ENCODE measurements around the gene KCNJ9.

The KCNJ9 gene

DNA sequence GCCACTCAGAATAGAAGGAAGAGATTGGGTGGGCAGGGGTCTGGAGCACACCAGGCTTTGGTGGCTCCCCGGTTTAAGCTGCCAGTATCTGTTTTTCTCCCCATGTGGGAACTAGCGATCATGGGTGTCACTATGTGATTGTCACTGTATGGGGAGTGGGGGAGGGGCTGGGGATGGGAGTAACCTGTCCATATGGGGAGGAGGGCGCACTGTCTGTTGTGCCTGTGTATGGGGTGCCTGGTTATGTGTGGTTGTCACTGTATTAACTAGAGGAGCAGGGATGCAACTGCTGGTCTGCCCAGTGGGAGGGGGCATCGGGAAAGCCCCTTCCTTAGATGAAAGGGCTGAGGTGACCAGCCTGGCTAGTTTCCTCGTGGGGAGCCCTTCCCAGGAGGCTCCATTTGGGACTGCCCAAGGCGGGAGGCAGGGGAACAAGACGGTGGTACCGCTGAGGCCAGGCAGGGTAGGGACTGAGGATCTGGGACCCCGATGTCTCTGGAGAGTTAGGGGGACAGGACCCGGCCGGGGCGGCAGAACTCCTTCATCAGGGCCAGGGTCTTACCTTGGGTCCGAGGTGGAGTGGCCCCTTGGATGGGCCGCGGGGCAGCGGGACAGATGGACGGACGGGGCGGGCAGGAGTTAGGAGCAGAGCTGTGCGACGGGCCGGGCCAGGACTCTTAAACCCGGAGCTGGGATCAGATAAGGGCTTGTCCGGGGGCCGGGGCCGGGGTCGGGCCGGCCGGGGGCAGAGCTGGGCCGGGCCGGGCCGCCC is 11.7 kb upstream of the KCNJ9 start, which contains the start of gene KCNJ10:
Gene KCNJ10 (minus strand): TSS at position 701 of the 772 bp plus-strand sequence. CDS start 27,628 bp downstream, outside the sequence.
- H3K27me3 ChIP-seq (ENCODE audit: control insufficient read depth in 1 of 2, insufficient read depth in 2 of 2, low read length in 2 of 2) = peaks cover 5 to 12% of the 10 kb centered on the region in 2 donors
- H3K27ac ChIP-seq (ENCODE audit: low read depth, low read length) = no peak within 1 kb of the TSS
- peaks cover 6% of the 10 kb centered on the region for H3K4me1 ChIP-seq (ENCODE audit: insufficient read depth, low read length)
- H3K36me3 ChIP-seq (ENCODE audit: insufficient read depth, low read length) = no peaks in the 10 kb centered on the region
- H3K4me3 ChIP-seq (ENCODE audit: low read depth in 1 of 2, low read length in 2 of 2) = peak within 1 kb of the TSS; percentile 59 to 78
- H3K9ac ChIP-seq (ENCODE audit: low read length) = no peak within 1 kb of the TSS
- H3K9me3 ChIP-seq (ENCODE audit: low read length) = no peaks in the 10 kb centered on the region

DNA sequence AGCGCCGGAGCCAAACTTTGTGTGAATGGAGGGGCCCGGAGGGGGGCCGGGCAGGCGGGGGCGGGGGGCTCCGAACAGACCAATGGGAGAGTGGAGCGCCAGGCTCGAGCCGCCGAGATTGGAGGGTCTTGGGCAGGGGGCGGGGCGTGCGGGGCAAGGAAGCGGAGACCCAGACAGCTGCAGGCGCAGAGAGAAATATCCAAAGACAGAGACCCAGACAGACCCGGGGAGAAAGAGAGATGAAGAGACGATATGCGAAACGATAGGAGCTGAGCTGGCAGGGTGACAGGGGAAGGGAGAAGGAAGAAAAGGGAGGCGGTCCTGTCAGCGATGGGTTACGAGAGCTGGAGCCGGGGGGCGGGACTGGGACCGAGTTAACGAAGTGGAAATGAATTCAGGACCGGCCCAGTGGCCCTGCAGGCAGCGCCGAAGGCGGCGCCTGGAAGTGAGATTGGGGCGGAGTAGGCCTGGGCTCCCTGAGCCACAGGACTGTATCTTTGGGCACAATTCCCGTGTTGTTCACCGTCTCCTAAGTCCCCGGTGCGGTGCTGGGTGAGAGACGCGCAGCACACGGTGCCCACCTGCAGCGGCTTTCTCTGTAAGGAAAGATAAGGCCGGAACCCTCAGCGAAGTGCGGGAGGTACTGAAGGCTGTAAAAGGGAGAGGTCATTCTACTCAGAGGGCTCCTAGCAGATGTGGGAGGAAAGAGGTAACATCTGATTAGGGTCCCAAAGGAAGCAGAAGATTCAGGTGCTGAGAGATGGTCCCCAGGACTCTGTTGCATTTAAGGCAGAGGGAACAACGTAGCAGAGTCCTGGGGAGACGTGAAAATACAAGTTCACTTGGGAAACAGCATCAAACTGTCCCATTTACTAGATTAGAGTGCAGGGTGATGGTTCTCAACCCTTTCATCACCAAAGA is 10.8 kb upstream of the KCNJ9 start:
- no peak overlapping the region for H3K27ac ChIP-seq (ENCODE audit: low read depth, low read length)

DNA sequence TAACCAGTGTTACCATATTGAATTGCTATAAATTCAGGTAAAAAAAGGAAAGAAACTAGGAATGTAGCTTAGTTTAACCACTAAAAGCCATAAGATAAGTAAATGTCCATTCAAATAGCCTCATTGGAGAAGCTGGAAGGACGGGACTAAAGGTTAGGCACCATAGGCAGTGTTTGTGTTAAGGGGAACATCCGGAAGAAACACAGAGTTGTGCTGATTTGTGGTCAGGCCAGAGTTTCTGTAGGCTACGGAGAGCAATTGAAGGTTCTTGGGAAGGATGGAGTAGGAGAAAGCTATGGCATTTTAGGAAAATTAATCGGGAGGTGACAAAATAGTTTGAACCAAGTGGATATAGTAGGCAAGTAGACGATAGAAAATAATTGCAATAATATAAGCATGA is 10.0 kb upstream of the KCNJ9 start:
- Histone ChIP-seq H3K4me3 (ENCODE audit: low read depth in 1 of 2, low read length in 2 of 2) (no peak overlapping the region), H3K36me3 (ENCODE audit: insufficient read depth, low read length) (no peaks in the 10 kb centered on the region), H3K9me3 (ENCODE audit: low read length) (no peaks in the 10 kb centered on the region), H3K9ac (ENCODE audit: low read length) (no peak overlapping the region), H3K4me1 (ENCODE audit: insufficient read depth, low read length) (peaks cover 6% of the 10 kb centered on the region), H3K27ac (ENCODE audit: low read depth, low read length) (no peak overlapping the region), H3K27me3 (ENCODE audit: control insufficient read depth in 1 of 2, insufficient read depth in 2 of 2, low read length in 2 of 2) (peaks cover 5 to 12% of the 10 kb centered on the region in 2 donors)

More for the DNA sequence above, 10.8 kb upstream of the KCNJ9 start:
- no peaks in the 10 kb centered on the region for H3K9me3 ChIP-seq (ENCODE audit: low read length)
- H3K27me3 ChIP-seq (ENCODE audit: control insufficient read depth in 1 of 2, insufficient read depth in 2 of 2, low read length in 2 of 2) = peaks cover 5 to 12% of the 10 kb centered on the region in 2 donors
- H3K36me3 ChIP-seq (ENCODE audit: insufficient read depth, low read length) = no peaks in the 10 kb centered on the region
- peaks cover 6% of the 10 kb centered on the region for H3K4me1 ChIP-seq (ENCODE audit: insufficient read depth, low read length)
- H3K9ac ChIP-seq (ENCODE audit: low read length) = no peak overlapping the region
- H3K4me3 ChIP-seq (ENCODE audit: low read depth in 1 of 2, low read length in 2 of 2) = peak overlapping the region; percentile 59 to 78

DNA sequence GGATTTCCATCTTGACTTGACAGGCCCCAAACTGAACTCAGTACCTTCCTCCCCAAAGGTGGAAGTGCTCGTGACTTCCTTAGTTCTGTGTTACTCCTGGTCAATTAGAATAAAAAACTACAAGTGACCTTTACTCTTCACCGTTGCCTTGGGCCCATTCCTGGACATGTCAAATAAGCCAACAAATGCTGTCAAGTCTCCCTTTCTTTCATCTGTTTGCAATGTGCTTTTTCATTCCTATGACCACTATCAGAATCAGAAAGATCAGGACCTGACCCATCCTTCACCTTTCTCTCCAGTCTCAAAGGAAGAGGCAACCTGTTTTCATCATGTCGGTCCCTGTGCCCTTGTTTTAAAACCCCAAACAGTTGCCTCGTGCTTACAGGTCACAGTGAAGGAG is 6.5 kb upstream of the KCNJ9 start:
- Histone ChIP-seq H3K27me3 (ENCODE audit: control insufficient read depth in 1 of 2, insufficient read depth in 2 of 2, low read length in 2 of 2) (peaks cover 11 to 16% of the 10 kb centered on the region in 2 donors), H3K27ac (ENCODE audit: low read depth, low read length) (no peak overlapping the region), H3K4me1 (ENCODE audit: insufficient read depth, low read length) (peaks cover 6% of the 10 kb centered on the region)

DNA sequence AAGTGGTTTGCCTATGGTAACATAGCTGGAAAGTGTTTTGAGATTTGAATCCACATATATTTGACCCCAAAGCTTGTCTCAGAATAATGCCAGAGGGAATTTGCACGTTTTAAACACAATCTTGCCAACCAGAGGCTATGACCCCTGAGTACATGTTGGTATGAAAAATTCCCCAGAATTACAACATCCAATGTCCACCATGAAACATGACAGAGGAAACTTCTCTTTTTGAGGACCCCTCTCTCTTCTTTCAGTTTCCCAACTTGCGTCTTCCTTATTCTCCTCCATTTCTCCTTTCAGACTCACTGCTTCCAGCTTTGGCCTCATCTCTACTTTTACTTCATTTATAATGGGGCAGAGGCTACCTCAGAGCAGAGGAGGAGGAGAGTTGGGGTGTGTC is 5.5 kb upstream of the KCNJ9 start:
- Histone ChIP-seq H3K4me3 (ENCODE audit: low read depth in 1 of 2, low read length in 2 of 2) (no peak overlapping the region), H3K4me1 (ENCODE audit: insufficient read depth, low read length) (peaks cover 4% of the 10 kb centered on the region), H3K36me3 (ENCODE audit: insufficient read depth, low read length) (no peaks in the 10 kb centered on the region), H3K9ac (ENCODE audit: low read length) (no peak overlapping the region), H3K27me3 (ENCODE audit: control insufficient read depth in 1 of 2, insufficient read depth in 2 of 2, low read length in 2 of 2) (peaks cover 17 to 18% of the 10 kb centered on the region in 2 donors), H3K27ac (ENCODE audit: low read depth, low read length) (no peak overlapping the region), H3K9me3 (ENCODE audit: low read length) (no peaks in the 10 kb centered on the region)

More for the DNA sequence above, 6.5 kb upstream of the KCNJ9 start:
- no peaks in the 10 kb centered on the region for H3K9me3 ChIP-seq (ENCODE audit: low read length)
- H3K9ac ChIP-seq (ENCODE audit: low read length) = no peak overlapping the region
- H3K4me3 ChIP-seq (ENCODE audit: low read depth in 1 of 2, low read length in 2 of 2) = no peak overlapping the region
- H3K36me3 ChIP-seq (ENCODE audit: insufficient read depth, low read length) = no peaks in the 10 kb centered on the region

DNA sequence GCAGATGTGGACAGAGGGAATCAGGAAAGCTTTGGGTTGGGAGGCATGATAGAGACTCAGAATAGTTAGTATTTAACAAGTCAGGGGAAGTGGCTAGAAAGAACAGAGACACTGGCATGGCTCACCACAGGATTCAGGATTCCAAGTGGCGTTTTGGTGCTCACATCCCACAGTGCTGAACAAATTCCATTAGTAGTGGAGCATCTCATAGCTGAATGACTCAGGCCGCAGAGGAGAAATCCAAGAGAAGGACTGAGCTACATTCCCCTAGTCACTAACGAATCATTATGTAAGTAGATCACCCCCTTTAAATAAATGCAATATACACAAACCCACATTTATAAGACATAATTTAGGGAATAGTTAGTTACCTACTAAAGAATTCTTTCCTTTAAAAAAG is 5.0 kb upstream of the KCNJ9 start:
- Histone ChIP-seq H3K4me3 (ENCODE audit: low read depth in 1 of 2, low read length in 2 of 2) (no peak overlapping the region), H3K27me3 (ENCODE audit: control insufficient read depth in 1 of 2, insufficient read depth in 2 of 2, low read length in 2 of 2) (peaks cover 17 to 19% of the 10 kb centered on the region in 2 donors), H3K27ac (ENCODE audit: low read depth, low read length) (no peak overlapping the region), H3K4me1 (ENCODE audit: insufficient read depth, low read length) (peaks cover 5% of the 10 kb centered on the region), H3K9ac (ENCODE audit: low read length) (no peak overlapping the region), H3K9me3 (ENCODE audit: low read length) (no peaks in the 10 kb centered on the region), H3K36me3 (ENCODE audit: insufficient read depth, low read length) (no peaks in the 10 kb centered on the region)

DNA sequence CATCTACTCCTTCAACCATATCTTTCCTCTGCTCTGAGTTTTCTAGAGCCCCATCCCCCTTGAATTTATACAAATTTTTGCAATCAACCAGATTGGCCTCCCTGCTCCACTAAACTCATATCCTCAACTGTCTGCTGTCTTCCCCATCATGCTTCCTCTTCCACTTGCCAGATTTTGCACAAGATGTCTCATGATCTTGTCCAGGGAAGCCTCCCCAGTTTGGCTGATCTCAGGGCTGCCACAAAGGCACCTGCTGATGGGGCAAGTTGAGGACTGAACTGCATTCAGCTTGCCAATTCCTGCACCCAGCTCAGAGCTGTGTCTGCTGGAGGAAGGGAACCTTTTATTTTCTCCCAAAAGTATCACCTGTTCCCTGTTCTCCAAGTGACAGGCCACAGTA is 3.9 kb upstream of the KCNJ9 start:
- H3K9ac ChIP-seq (ENCODE audit: low read length) = no peak overlapping the region
- peaks cover 24 to 27% of the 10 kb centered on the region in 2 donors for H3K27me3 ChIP-seq (ENCODE audit: control insufficient read depth in 1 of 2, insufficient read depth in 2 of 2, low read length in 2 of 2)
- H3K4me3 ChIP-seq (ENCODE audit: low read depth in 1 of 2, low read length in 2 of 2) = no peak overlapping the region
- no peaks in the 10 kb centered on the region for H3K9me3 ChIP-seq (ENCODE audit: low read length)
- H3K36me3 ChIP-seq (ENCODE audit: insufficient read depth, low read length) = no peaks in the 10 kb centered on the region
- H3K27ac ChIP-seq (ENCODE audit: low read depth, low read length) = no peak overlapping the region
- peaks cover 5% of the 10 kb centered on the region for H3K4me1 ChIP-seq (ENCODE audit: insufficient read depth, low read length)

DNA sequence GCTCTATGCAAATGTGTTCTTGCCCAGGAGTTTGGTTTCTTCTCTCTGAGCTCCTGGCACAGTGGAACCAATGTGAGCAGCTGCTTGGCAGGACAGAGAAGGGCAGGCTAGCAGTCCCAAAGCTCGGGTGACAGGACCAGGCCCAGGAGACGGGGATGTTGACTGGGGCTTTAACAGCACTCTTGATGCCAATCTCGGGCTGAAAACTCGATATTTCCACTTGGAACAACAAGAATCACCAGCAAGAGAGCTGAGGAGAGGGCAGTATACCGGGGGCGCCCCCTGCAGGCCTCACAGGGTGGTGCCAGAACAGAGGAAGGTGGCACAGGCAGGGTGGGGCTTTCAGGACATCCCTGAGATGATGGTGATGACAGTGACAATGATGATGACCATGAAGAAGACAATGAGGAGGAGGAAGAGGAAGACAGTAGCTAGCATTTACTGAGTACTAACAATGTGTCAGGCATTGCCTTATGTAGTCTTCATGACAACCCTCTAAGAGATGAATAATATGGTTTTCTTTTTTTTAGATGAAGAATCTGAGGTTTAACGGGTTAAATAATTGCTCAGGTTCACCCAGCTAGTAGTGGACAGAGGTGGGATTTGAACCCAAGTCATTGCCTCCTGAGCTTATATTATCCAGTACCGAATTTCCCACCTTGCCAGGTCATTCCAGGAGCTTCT is 2.7 kb upstream of the KCNJ9 start:
- peaks cover 29 to 38% of the 10 kb centered on the region in 2 donors for H3K27me3 ChIP-seq (ENCODE audit: control insufficient read depth in 1 of 2, insufficient read depth in 2 of 2, low read length in 2 of 2)
- H3K4me3 ChIP-seq (ENCODE audit: low read depth in 1 of 2, low read length in 2 of 2) = no peak overlapping the region
- no peak overlapping the region for H3K27ac ChIP-seq (ENCODE audit: low read depth, low read length)
- no peak overlapping the region for H3K9ac ChIP-seq (ENCODE audit: low read length)
- H3K4me1 ChIP-seq (ENCODE audit: insufficient read depth, low read length) = peaks cover 5% of the 10 kb centered on the region
- no peaks in the 10 kb centered on the region for H3K36me3 ChIP-seq (ENCODE audit: insufficient read depth, low read length)
- no peaks in the 10 kb centered on the region for H3K9me3 ChIP-seq (ENCODE audit: low read length)

DNA sequence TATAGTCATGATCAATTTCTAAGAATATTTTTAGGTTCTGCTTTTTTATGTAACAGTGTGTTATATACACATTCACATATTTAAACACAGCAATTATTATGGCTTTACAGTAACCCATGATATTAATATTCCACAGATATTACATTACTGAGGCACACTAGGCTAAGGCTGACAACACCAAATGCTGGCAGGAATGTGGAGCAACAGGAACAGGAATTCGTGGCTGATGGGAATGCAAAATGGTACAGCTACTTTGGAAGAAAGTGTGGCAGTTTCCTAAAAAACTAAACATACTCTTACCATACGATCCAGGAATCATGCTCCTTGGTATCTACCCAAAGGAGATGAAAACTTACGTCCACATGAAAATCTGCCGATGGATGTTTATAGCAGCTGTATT is 1.9 kb upstream of the KCNJ9 start:
- no peak overlapping the region for H3K9ac ChIP-seq (ENCODE audit: low read length)
- peaks cover 5% of the 10 kb centered on the region for H3K4me1 ChIP-seq (ENCODE audit: insufficient read depth, low read length)
- H3K9me3 ChIP-seq (ENCODE audit: low read length) = no peaks in the 10 kb centered on the region
- H3K4me3 ChIP-seq (ENCODE audit: low read depth in 1 of 2, low read length in 2 of 2) = no peak overlapping the region
- no peak overlapping the region for H3K27ac ChIP-seq (ENCODE audit: low read depth, low read length)
- peaks cover 29 to 38% of the 10 kb centered on the region in 2 donors for H3K27me3 ChIP-seq (ENCODE audit: control insufficient read depth in 1 of 2, insufficient read depth in 2 of 2, low read length in 2 of 2)
- no peaks in the 10 kb centered on the region for H3K36me3 ChIP-seq (ENCODE audit: insufficient read depth, low read length)

DNA sequence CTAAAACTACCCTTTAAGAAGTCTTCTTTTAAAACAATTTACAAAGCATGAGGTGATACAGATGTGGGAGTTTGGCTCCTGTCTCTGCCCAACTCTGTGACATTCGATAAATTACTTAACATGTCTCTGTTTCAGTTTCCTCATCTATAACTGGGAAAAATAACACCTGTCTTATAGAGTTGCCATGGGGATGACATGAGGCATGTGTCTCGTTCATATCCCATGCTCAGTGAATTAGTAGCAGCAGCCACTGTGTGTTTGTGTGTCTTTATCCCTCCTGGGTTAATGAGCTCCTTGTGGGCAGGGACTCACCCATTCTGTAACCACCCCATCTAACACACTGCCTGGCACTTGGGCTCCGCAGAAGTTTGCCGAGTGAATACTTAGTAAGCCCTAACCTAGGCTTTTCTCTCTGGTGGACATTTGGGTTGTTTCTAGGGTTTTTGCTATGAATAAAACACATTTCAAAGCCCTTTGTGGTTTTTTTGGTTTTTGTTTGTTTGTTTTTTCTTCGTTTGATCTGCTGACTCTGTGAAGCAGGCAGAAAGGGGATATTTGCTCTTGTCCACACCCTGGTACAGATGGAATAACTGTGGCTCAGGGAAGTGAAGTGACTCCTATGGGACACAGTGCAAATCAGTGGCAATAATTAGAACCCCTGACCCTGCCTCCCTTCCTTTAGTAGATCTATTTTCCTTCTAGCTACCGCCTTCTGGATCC is 797 bp upstream of the KCNJ9 start:
- H3K4me1 ChIP-seq (ENCODE audit: insufficient read depth, low read length) = peaks cover 5% of the 10 kb centered on the region
- H3K27me3 ChIP-seq (ENCODE audit: control insufficient read depth in 1 of 2, insufficient read depth in 2 of 2, low read length in 2 of 2) = peaks cover 29 to 38% of the 10 kb centered on the region in 2 donors
- H3K9ac ChIP-seq (ENCODE audit: low read length) = no peak overlapping the region
- no peaks in the 10 kb centered on the region for H3K36me3 ChIP-seq (ENCODE audit: insufficient read depth, low read length)
- H3K4me3 ChIP-seq (ENCODE audit: low read depth in 1 of 2, low read length in 2 of 2) = no peak overlapping the region
- H3K27ac ChIP-seq (ENCODE audit: low read depth, low read length) = no peak overlapping the region
- H3K9me3 ChIP-seq (ENCODE audit: low read length) = no peaks in the 10 kb centered on the region
